Stimulated activated CD8-positive, alpha-beta memory T cell treated with anti-CD3 and anti-CD28 coated beads, Interleukin-4, amount 100 ng/mL, for 48 hours (primary cell): Measurements from ENCODE around the gene CARS1.
"Not testable (repeated sequence)": the region's sequence is repeated elsewhere in the genome, so short reads cannot be mapped to it uniquely, and the experiment has no call there.

ENCODE experiments used
- DNase-seq: peaks from one replicate; pipeline ENCODE4 v3.0.0-alpha.2; 2020

The CARS1 gene

DNA sequence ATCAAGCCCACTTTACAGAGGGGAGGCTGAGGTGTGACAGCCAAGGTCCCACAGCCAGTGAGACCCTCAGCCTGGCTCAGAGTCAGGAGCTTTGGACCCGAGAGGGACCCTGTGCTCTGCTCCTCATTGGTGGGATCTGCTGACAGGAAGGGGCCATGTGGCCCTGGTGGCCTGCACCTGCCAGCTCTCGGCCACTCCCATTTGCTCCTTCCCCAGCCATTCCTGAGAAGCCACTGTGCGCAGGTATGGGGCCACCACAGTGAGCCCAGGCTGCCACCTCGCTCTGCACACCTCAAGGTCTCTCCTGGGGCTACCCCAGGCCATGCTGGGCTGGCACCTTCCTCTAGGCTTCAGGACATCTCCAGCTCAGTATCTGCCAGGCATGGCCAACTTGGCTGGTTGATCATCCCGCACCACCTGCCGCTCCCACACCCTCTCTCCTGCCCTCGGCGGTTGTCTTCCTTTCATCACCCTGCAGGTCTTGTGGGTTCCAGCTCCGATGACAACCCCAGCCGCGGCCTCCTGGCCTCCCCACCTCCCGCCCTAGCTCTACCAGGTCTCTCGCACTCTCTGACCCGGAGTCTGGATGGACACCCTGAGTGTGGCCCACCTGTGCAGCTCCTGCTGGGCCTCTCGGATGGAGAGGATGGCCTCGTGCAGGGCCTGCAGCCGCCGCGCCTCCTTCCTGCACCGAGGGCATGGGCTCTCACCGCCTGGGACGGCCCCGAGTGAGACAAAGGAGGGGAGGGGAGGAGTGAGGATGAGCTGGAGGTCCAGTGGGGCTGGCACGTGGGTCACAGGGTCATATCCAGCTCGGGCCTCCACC is 32.2 kb upstream of the CARS1 start:
- DNase-seq = no peak

DNA sequence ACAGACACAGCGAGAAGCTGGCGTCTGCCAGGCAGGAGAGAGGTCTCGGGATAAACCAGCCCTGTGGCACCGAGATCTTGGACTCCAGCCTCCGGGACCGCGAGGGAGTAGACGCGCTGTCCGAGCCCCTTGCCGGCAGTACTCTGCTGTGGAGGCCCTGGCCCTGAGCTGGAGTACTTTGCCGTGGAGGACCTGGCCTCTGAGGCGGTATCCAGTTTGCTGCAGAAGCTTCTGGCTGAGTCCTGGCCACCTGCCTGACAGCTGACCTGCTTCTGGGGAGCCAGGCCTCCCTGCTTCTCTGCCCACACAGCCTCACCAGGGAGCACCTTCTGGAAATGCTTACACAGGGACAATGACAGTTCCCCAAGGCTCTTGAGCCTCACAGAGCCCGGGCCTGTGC is 31.6 kb upstream of the CARS1 start:
- no peak for DNase-seq

GRCh38 chr11:3087821-3088800 is 30.9 kb upstream of the CARS1 start:
- no peak for DNase-seq

DNA sequence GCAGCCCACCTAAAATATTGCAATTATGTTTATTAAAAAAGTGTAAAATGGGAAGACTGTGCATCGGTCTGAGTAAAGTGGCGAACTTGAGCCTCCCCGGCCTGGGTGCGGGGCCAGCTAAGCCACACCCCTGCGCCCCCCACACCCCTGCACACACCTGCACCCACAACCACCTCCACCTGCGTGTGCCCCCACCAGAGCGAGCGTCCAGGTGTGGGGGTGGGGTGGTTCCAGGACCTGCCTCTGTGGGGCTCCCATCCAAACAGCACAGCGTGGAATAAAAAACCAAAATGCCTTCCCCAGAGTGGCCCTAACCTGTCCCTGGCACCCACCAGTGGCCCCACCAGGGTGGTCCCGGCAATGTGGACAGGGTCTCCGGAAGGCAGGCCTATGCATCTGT is 30.1 kb upstream of the CARS1 start:
- no peak for DNase-seq

GRCh38 chr11:3086671-3087150 is 29.5 kb upstream of the CARS1 start:
- no peak for DNase-seq

DNA sequence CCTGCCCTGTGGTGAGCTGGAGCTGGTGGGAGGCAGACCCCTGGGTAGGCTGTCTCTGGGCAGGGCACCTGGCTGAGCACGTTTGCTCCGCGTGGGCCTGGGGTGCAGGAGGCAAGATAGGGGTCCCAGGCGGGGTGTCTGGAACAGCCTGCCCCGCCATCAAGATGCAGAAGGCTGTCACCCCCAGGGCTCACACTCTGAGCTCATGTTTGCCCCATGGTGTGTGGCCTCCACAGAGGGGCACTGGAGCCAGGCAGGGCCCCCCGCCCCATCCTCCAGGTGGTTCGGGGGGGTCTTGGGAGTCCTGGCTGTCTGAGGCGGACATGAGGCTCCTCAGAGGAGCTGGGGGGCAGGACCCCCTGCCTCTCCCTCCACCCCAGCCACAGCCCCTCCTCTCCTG is 28.9 kb upstream of the CARS1 start:
- DNase-seq = no peak

- DNase-seq = no peak
Observed at GRCh38 chr11:3085052-3085451, 27.8 kb upstream of the CARS1 start.

GRCh38 chr11:3083321-3083720 is 26.1 kb upstream of the CARS1 start:
- no peak for DNase-seq

DNA sequence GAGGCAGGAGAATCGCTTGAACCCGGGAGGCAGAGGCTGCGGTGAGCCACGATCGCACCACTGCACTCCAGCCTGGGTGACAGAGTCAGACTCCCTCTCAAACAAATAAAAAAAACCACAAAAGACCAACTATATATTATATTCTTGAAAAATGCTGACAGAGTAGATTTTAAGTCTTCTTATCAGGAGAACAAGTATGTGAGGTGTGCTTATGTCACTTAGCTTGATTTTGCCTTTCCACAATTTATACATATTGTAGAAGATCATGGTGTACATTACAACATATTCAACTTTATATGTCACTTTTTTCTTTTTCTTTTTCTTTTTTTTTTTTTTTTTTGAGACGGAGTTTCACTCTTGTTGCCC is 24.1 kb upstream of the CARS1 start:
- no peak for DNase-seq

DNA sequence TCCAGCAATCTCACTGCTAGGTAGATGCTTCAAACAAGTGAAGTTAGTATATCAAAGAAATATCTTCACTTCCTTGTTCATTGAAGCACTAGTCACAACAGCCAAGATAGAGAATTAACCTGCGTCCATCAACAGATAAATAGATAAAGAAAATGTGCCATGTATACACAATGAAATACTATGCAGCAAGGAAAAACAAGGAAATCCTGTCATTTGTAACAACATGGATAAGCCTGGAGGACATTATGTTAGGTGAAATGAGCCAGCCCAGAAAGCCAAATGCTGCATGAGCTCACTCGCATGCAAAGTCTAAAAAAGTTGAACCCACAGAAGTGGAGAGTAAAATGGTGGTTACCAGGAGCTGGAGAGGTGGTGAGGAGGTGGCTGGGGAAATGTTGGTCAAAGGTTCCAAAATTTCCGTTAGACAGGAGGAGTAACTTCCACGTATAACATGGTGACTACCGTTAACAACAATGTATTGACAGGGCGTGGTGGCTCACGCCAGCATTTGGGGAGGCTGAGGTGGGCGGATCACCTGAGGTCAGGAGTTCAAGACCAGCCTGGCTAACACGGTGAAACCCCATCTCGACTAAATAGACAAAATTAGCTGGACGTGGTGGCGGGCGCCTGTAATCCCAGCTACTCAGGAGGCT is 23.6 kb upstream of the CARS1 start:
- no peak for DNase-seq

GRCh38 chr11:3080104-3080503 is 22.9 kb upstream of the CARS1 start:
- DNase-seq = no peak

DNA sequence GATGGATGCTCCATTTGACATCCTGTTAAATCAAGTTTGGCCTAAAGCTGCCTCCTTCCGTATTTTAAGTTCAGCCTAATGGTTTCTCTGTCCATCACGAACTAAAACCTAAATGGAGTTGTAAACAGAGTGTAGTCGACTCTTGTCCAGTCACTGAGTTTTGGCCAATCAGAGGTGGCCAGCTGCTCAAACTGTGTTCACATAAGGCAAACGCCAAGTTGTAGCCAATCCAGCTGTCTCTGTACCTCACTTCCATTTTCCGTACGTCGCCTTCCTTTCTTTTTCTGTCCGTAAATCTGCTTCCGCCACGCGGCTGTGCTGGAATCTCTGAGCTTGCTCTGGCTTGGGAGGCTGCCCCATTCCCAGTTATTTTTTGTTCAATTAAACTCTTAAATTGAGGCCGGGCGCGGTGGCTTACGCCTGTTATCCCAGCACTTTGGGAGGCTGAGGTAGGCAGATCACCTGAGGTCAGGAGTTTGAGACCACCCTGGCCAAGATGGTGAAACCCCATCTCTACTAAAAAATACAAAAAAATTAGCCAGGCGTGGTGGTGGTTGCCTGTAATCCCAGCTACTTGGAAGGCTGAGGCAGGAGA is 20.7 kb upstream of the CARS1 start:
- no peak for DNase-seq

DNA sequence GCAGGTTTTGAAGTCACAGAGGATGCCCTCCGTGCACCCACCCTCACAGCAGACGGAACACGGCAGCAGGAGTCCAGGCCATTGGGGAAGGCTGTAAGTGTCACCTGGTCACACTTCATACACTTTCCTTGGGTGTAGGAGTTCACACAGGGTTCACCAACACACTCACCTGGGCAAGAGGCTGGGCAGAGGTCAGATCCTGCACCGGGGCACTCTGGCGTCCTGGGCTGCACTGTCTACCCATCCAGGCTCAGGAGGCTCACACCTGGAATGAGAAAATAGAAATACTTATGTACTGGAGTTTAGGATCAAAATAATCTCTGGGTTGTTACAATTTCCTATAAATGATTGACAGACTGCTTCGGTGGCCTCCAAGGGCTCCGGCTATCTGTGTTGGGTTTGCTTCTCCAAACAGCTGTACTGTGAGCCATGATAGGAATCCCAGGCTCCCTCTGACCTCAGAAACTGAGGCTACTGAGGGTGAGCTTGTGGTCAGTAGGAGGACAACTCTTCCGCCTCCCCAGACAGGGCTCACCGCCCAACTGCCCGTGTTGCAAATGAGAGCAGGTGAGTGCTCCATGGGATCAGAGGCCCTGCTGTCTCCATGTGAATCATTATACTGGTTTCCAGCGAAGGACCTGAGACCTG is 20.1 kb upstream of the CARS1 start:
- no peak for DNase-seq

DNA sequence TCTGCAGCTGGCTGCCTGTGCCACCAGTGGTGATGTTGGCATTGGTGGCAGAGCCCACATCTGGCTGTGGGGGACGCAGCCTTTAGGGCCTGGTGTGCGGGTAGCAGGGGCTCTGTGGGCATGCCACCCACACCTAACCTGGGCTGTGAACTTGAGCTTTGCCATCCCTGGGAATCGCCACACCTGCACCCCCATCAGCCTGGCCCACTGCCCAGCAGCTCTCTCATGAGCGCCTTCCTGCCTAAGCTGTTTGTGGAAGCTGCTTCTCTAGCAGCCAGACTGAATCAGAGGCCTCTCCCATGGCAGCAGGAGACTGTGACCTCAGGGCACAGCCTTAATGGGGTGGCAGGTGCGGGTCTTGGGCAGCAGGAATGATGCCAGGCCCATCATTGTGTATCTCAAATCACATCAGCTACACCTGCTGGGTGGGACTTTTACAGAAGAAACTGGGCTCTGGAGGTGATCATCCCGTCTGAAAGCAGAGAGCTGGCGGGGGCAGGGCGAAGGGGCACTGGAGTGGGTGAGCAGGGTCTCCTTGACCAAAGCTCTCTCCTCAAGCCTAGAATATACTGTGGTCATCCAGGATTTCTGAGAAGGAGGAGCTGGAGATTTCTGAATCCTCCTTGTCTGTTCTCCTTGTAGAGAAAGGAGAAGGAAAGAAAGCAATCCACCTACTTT is 17.8 kb upstream of the CARS1 start:
- no peak for DNase-seq

DNA sequence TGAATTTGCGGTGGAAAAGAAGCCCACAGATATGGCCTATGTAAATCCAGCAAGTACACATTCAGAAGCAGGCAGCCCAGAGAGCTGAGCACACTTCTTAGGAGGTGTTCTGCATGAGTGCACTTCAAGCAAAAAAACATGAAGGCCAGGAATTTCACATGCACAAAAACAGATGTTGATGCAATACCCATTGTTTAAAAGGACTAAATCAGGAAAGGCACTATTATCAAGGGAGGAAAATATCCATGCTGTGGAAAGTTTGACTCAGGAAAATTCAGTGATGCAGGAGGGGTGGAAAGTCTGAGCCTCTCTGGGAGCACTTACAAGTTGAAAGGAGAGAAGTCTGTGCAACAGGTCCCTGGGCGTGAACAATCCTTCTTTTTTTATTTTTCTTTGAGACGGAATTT is 15.8 kb upstream of the CARS1 start:
- no peak for DNase-seq

DNA sequence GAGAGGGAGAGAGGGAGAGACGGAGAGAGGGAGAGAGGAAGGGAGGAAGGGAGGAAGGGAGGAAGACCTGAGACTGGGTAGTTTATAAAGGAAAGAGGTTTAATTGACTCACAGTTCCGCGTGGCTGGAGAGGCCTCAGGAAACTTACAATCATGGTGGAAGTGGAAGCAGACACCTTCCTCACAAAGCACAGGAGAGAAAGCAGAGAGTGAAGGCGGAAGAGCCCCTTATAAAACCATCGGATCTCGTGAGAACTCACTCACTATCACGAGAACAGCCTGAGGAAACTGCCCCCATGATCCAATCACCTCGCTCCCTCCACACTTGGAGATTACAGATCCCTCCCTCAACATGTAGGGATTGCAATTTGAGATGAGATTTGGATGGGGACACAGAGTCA is 12.2 kb upstream of the CARS1 start:
- DNase-seq = no peak

DNA sequence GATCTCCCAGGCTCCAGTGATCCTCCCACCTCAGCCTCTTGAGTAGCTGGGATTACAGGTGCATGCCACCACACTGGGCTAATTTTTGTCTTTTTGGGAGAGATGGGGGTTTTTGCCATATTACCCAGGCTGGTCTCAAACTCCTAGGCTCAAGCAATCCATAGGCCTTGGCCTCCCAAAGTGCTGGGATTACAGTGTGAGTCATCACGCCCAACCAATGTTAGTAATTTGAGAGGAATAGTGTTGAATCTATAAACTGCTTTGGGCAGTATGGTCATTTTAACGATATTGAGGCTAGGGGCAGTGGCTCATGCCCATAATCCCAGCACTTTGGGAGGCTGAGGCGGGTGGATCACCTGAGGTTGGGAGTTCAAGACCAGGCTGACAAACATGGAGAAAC is 9.1 kb upstream of the CARS1 start:
- not testable (repeated sequence) for DNase-seq

GRCh38 chr11:3064709-3065108 is 7.5 kb upstream of the CARS1 start:
- DNase-seq = not testable (repeated sequence)

GRCh38 chr11:3063876-3064275 is 6.7 kb upstream of the CARS1 start:
- DNase-seq = not testable (repeated sequence)

DNA sequence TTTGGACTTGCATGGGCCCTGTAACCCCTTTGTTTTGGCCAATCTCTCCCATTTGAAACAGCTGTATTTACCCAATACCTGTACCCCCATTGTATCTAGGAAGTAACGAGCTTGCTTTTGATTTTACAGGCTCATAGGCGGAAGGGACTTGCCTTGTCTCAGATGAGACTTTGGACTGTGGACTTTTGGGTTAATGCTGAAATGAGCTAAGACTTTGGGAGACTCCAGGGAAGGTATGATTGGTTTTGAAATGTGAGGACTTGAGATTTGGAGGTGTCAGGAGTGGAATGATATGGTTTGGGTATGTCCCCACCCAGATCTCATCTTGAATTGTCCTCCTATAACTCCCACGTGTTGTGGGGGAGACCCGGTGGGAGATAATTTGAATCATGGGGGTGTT is 6.2 kb upstream of the CARS1 start:
- DNase-seq = not testable (repeated sequence)

- DNase-seq = no peak
Observed at GRCh38 chr11:3060436-3061025, 3.3 kb upstream of the CARS1 start.
